Mammary epithelial cell (primary cell): ENCODE data around the gene LY6G5C.

Experiments used
- CTCF ChIP-seq, 2 donors: IDR thresholded peaks in 1 of 2; conservative IDR thresholded peaks in 1 of 2; 2 replicates each; pipeline ENCODE4 v1.5.1; 2011 to 2012; ENCODE audit warnings: inconsistent platforms in 2 of 2, low read length in 2 of 2, mild to moderate bottlenecking in 2 of 2, control low read depth in 1 of 2, low read depth in 1 of 2; ENCODE audit not compliant: insufficient read depth in 1 of 2; ENCODE audit errors: extremely low read depth in 1 of 2
- EZH2 ChIP-seq: IDR thresholded peaks from 2 replicates; pipeline ENCODE4 v1.6.1; 2012; ENCODE audit warnings: low read length, inconsistent platforms, borderline replicate concordance

- TF ChIP-seq CTCF (conservative IDR thresholded peaks at IDR 0.05 in 1 of 2, IDR thresholded peaks at IDR 0.05 in 1 of 2; ENCODE audit: extremely low read depth in 1 of 2, insufficient read depth in 1 of 2, low read depth in 1 of 2, low read length in 2 of 2) (no peak), EZH2 (no peak)
Measured at GRCh38 chr6:31633447-31633846, 47.4 kb downstream of the LY6G5C start.
